ENCODE measurements around the gene CEP164.

GRCh38 chr11:117396970-117397369 is 69.3 kb downstream of the CEP164 start:
- TF ChIP-seq, protein P1, sequence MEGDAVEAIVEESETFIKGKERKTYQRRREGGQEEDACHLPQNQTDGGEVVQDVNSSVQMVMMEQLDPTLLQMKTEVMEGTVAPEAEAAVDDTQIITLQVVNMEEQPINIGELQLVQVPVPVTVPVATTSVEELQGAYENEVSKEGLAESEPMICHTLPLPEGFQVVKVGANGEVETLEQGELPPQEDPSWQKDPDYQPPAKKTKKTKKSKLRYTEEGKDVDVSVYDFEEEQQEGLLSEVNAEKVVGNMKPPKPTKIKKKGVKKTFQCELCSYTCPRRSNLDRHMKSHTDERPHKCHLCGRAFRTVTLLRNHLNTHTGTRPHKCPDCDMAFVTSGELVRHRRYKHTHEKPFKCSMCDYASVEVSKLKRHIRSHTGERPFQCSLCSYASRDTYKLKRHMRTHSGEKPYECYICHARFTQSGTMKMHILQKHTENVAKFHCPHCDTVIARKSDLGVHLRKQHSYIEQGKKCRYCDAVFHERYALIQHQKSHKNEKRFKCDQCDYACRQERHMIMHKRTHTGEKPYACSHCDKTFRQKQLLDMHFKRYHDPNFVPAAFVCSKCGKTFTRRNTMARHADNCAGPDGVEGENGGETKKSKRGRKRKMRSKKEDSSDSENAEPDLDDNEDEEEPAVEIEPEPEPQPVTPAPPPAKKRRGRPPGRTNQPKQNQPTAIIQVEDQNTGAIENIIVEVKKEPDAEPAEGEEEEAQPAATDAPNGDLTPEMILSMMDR (IDR thresholded peaks at IDR 0.05 in 4 of 5, conservative IDR thresholded peaks at IDR 0.05 in 1 of 5): no peak
- TF ChIP-seq POLR2A (IDR thresholded peaks at IDR 0.05): no peak

Data from gastrocnemius medialis (tissue), 4 donors.